ES-I3 (cell line): ENCODE data around the gene HOXA2.

Experiments
- H3K36me3 ChIP-seq: 2 replicates; pipeline ENCODE4 v1.6.1; 2013; ENCODE audit warnings: mild to moderate bottlenecking, low read length, control low read depth, moderate library complexity; ENCODE audit not compliant: insufficient read depth
- H3K4me1 ChIP-seq: 2 replicates; pipeline ENCODE4 v1.6.1; 2013; ENCODE audit warnings: mild to moderate bottlenecking, control low read depth, low read length; ENCODE audit not compliant: insufficient read depth
- H3K9ac ChIP-seq: 2 replicates; pipeline ENCODE4 v1.6.1; 2013; ENCODE audit warnings: low read depth, mild to moderate bottlenecking, low read length, moderate library complexity
- H3K9me3 ChIP-seq: 2 replicates; pipeline ENCODE4 v1.6.1; 2013; ENCODE audit warnings: mild to moderate bottlenecking, low read length, moderate library complexity; ENCODE audit not compliant: control insufficient read depth, insufficient read depth

The HOXA2 gene

GRCh38 chr7:27095897-27096767 lies 6.4 kb downstream of the HOXA2 start, which contains the start of gene HOXA1:
Gene HOXA1, minus strand, starts transcription at chr7:27096000. Its CDS starts 88 bp downstream, at chr7:27095912.
- H3K36me3 ChIP-seq = no peaks in the 10 kb centered on the region
- H3K9me3 ChIP-seq = no peaks in the 10 kb centered on the region
- H3K4me1 ChIP-seq = peaks cover 48% of the 10 kb centered on the region
- peak within 1 kb of the TSS; percentile 74 for H3K9ac ChIP-seq

GRCh38 chr7:27095050-27095896 lies 7.2 kb downstream of the HOXA2 start:
- peaks cover 47% of the 10 kb centered on the region for H3K4me1 ChIP-seq
- peak overlapping the region; percentile 74; the same call in 1 of the 2 replicates for H3K9ac ChIP-seq
- no peaks in the 10 kb centered on the region for H3K9me3 ChIP-seq
- H3K36me3 ChIP-seq = no peaks in the 10 kb centered on the region

DNA sequence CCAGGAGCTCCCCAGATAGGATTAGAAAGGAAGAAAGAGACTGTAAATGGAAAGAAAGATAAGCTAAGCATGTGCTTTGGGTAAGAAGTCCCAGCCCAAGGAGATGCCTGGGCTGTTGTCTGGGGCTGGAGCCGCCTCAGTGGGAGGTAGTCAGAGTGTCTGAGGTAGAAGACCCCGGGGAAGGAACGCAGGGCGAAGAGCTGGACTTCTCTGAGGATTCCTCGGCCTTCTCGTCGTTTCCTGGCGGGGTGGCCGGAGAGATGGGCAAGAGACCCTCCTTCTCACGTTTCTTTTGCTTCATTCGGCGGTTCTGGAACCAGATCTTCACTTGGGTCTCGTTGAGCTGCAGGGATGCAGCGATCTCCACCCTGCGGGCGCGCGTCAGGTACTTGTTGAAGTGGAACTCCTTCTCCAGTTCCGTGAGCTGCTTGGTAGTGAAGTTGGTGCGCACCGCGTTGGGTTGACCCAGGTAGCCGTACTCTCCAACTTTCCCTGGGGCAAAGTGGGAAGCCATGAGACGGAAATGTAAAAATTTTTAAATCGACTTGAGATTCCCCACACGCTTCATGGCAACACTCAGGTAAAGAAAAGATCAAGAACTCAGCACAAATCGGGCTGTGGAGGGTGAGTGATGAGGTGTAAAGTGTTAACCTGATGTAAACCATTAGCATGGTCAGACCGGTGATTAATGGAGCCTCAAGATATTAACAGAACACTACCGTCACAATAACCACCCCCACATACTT lies 8.0 kb downstream of the HOXA2 start:
- H3K4me1 ChIP-seq = peaks cover 47% of the 10 kb centered on the region
- peak overlapping the region; percentile 74; the same call in 1 of the 2 replicates for H3K9ac ChIP-seq
- no peaks in the 10 kb centered on the region for H3K9me3 ChIP-seq
- no peaks in the 10 kb centered on the region for H3K36me3 ChIP-seq

GRCh38 chr7:27093184-27093895 lies 9.1 kb downstream of the HOXA2 start:
- no peaks in the 10 kb centered on the region for H3K9me3 ChIP-seq
- H3K4me1 ChIP-seq = peaks cover 47% of the 10 kb centered on the region
- no peaks in the 10 kb centered on the region for H3K36me3 ChIP-seq
- no peak overlapping the region for H3K9ac ChIP-seq

GRCh38 chr7:27092819-27093110 lies 9.7 kb downstream of the HOXA2 start:
- Histone ChIP-seq H3K4me1 (peaks cover 44% of the 10 kb centered on the region), H3K9me3 (no peaks in the 10 kb centered on the region), H3K9ac (no peak overlapping the region), H3K36me3 (no peaks in the 10 kb centered on the region)

DNA sequence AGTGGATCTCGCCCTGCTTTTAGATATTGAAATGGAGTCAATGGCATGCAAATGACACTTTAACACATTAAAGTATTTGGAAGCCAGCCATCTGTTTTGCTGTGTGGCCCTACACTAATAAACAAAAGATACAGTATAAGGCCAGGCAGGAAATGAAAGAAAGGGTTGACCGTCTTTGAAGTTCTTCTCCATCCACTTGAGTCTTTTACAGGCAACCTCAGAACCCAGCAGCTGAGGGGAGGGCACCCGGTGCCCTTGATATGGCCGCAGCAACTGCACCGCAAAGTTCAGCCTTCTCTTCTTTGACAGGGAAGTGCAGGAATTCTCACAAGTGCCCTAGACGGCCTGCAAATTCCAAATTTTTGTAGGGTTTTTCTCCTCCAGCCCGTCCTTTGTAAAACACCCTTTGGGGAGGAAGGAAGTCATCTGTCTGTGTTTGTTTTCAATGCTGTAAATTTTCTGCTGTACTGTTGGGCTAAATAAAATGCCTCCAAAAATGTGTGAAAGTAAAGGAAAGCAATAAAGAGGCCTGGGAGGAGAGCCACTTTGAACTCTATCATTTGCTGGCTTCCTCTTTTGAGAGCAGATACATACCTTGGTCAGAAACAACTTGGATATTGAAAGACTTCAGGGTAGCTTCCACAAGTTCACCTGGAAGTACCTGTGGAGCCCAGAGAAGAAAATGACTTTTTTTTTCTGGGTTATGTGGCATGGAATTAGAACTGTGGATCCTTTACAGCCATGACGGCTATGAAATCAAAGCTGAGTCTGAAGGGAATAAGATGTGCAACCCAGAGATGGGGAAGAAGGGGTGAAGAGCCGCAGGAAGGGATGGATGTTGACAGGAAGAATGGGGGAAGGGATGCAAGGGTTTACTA lies 10.3 kb downstream of the HOXA2 start:
- peaks cover 41% of the 10 kb centered on the region for H3K4me1 ChIP-seq
- no peaks in the 10 kb centered on the region for H3K9me3 ChIP-seq
- no peaks in the 10 kb centered on the region for H3K36me3 ChIP-seq
- H3K9ac ChIP-seq = no peak overlapping the region

DNA sequence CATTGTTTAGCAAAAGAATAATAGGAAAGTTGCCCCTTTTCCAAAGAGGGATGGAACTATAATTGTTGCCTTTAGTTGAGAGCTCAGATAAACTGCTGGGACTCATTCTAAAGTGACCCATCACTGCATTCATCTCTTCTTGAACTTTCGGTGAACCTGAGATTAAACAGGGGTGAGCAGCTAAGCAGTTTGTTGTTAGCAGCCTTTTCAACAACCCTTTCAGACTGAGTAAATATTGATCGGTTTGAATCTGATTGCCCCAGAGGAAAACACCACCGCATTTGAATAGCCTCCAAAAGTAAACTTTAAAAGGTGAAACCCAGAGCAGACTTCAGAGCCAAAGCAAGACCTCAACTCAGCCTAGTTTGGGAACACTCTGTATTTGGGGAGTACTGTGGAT lies 11.4 kb downstream of the HOXA2 start:
- H3K9me3 ChIP-seq = no peaks in the 10 kb centered on the region
- H3K4me1 ChIP-seq = peaks cover 41% of the 10 kb centered on the region
- no peaks in the 10 kb centered on the region for H3K36me3 ChIP-seq
- no peak overlapping the region for H3K9ac ChIP-seq

DNA sequence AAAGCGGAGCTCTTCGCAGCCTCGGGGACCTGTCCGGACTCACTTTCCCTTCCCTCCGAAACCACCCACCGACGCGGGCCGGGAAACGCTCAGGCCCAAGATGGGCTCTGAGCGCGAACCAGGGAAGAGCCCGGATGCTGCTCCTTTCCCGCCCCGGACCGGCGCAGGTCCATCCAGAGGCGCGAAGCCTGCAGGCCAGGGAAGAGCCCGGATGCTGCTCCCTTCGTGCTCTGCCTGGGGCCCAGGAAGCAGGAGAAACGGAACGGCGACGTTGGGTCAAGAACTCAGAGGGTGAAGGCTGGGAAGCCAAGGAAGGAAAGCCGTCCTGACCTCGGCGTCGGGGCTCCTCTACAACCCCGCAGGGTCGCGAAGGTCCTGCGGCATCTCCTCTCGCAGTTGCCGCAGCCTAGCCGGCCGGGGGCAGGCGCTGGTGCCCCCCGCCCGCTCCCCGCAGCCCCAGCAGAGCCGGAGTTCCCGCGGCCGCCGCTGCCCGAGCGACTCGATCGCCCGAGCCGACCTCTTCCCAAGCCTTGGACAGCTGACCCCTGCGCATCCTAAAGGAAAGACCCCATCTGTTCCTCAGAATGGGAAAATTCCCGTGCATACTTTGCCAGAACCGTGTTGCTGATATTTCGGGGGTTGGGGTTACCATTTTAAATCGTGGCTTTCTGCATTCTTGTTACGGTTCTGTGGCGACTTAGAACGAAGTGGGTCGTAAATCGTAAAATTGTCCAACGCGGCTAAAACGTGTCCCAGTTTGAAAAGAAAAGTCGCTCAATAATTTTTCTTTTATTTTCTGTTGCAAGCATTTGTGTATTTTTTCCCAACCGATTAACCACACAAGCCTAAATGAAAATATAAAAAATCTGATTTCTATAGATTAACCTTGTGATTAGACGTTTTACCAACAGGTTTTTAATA lies 14.2 kb downstream of the HOXA2 start:
- no peaks in the 10 kb centered on the region for H3K36me3 ChIP-seq
- H3K9ac ChIP-seq = no peak overlapping the region
- no peaks in the 10 kb centered on the region for H3K9me3 ChIP-seq
- peaks cover 29% of the 10 kb centered on the region for H3K4me1 ChIP-seq

GRCh38 chr7:27083646-27084045 lies 18.8 kb downstream of the HOXA2 start:
- H3K4me1 ChIP-seq = peaks cover 12% of the 10 kb centered on the region

DNA sequence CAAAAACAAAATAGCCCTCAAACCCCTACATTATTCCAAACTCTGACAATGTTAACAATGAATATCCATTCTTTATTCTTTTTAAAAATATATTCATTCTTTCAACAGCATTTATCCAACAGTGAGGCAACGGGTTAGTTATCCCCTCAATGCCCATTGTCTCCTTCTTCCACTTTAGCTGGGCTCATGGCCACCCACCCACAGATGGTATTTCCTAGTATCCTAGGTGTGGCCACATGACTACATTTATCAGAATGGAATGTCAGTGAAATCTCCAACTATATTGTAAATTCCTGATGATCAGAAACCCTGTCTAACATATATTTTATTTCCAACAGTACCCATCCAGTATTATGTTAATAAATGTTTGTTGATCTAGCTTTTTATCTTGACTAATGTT lies 20.3 kb downstream of the HOXA2 start:
- Histone ChIP-seq H3K36me3 (no peaks in the 10 kb centered on the region), H3K4me1 (peaks cover 12% of the 10 kb centered on the region), H3K9ac (no peak overlapping the region), H3K9me3 (no peaks in the 10 kb centered on the region)

More at GRCh38 chr7:27083646-27084045, 18.8 kb downstream of the HOXA2 start:
- H3K9me3 ChIP-seq = no peaks in the 10 kb centered on the region
- H3K36me3 ChIP-seq = no peaks in the 10 kb centered on the region
- no peak overlapping the region for H3K9ac ChIP-seq

- Histone ChIP-seq H3K36me3 (no peaks in the 10 kb centered on the region), H3K4me1 (peaks cover 12% of the 10 kb centered on the region), H3K9me3 (no peaks in the 10 kb centered on the region), H3K9ac (no peak overlapping the region; the same call in 1 of the 2 replicates)
These were observed 21.5 kb downstream of the HOXA2 start for GRCh38 chr7:27080844-27081436.
